Right kidney (tissue), 1 donor: Measurements from ENCODE around the gene MBNL3.
"Not testable (repeated sequence)": the region's sequence is repeated elsewhere in the genome, so short reads cannot be mapped to it uniquely, and the experiment has no call there.

ENCODE experiments used
- DNase-seq: peaks from one replicate; pipeline ENCODE4 v3.0.0-alpha.2; 2016

MBNL3 gene

GRCh38 chrX:132480581-132481203 is 8.1 kb downstream of the MBNL3 start:
- peak; percentile 50 for DNase-seq

- no peak for DNase-seq
Measured at GRCh38 chrX:132474544-132475248, 14.1 kb downstream of the MBNL3 start.

- no peak for DNase-seq
Measured at GRCh38 chrX:132472397-132472796, 16.4 kb downstream of the MBNL3 start.

GRCh38 chrX:132470831-132471230 is 18.0 kb downstream of the MBNL3 start:
- no peak for DNase-seq

- no peak for DNase-seq
Measured at GRCh38 chrX:132470179-132470578, 18.7 kb downstream of the MBNL3 start.

- DNase-seq = no peak
Measured at GRCh38 chrX:132468454-132468853, 20.4 kb downstream of the MBNL3 start.

- no peak for DNase-seq
Measured at GRCh38 chrX:132467989-132468388, 20.8 kb downstream of the MBNL3 start.

- no peak for DNase-seq
Measured at GRCh38 chrX:132467026-132467425, 21.8 kb downstream of the MBNL3 start.

GRCh38 chrX:132463411-132463810 is 25.4 kb downstream of the MBNL3 start:
- no peak for DNase-seq

- DNase-seq = no peak
Measured at GRCh38 chrX:132461886-132462285, 27.0 kb downstream of the MBNL3 start.

- DNase-seq = no peak
Measured at GRCh38 chrX:132452911-132453550, 35.8 kb downstream of the MBNL3 start.

GRCh38 chrX:132445909-132446308 is 42.9 kb downstream of the MBNL3 start:
- DNase-seq = not testable (repeated sequence)

GRCh38 chrX:132444936-132445335 is 43.9 kb downstream of the MBNL3 start:
- no peak for DNase-seq

- DNase-seq = no peak
Measured at GRCh38 chrX:132443196-132444135, 45.4 kb downstream of the MBNL3 start.

GRCh38 chrX:132442691-132443090 is 46.1 kb downstream of the MBNL3 start:
- no peak for DNase-seq

- no peak for DNase-seq
Measured at GRCh38 chrX:132435222-132435621, 53.6 kb downstream of the MBNL3 start.

GRCh38 chrX:132433551-132433950 is 55.3 kb downstream of the MBNL3 start:
- no peak for DNase-seq

- DNase-seq = no peak
Measured at GRCh38 chrX:132433001-132433400, 55.8 kb downstream of the MBNL3 start.

- DNase-seq = no peak
Measured at GRCh38 chrX:132428896-132429295, 59.9 kb downstream of the MBNL3 start.

GRCh38 chrX:132426695-132427281 is 62.0 kb downstream of the MBNL3 start:
- DNase-seq = no peak

- DNase-seq = no peak
Measured at GRCh38 chrX:132425744-132426318, 63.0 kb downstream of the MBNL3 start.

- no peak for DNase-seq
Measured at GRCh38 chrX:132423323-132423722, 65.5 kb downstream of the MBNL3 start.
